Effector memory CD8-positive, alpha-beta T cell (primary cell): ENCODE data around the gene SH2D2A.
A peak's percentile ranks its signal among the peaks of the same experiment; 100 is the strongest.

Experiments
- ATAC-seq: fragments of 150-1000 bp; cut with Tn5 transposase; replicated peaks from 2 replicates; pipeline ENCODE4 v1.10.0; 2021; ENCODE audit warnings: mild to moderate bottlenecking, moderate library complexity
- DNase-seq, 3 experiments: peaks; one replicate each; pipeline ENCODE4 v3.0.0; 2021
- H3K27ac Mint-ChIP-seq, 2 donors: one replicate each; pipeline ENCODE4 v1.8.0; 2022; ENCODE audit warnings: mild to moderate bottlenecking in 2 of 2, mixed read lengths in 2 of 2, moderate library complexity in 2 of 2
- H3K27me3 Mint-ChIP-seq, 2 donors: one replicate each; pipeline ENCODE4 v1.8.0; 2022; ENCODE audit warnings: mixed read lengths in 2 of 2
- H3K36me3 Mint-ChIP-seq: one replicate; pipeline ENCODE4 v1.8.0; 2022; ENCODE audit warnings: mild to moderate bottlenecking, moderate library complexity, mixed read lengths; ENCODE audit not compliant: insufficient read depth
- H3K4me1 Mint-ChIP-seq, 2 donors: one replicate each; pipeline ENCODE4 v1.8.0; 2022; ENCODE audit warnings: low read depth in 2 of 2, mixed read lengths in 2 of 2
- H3K4me3 Mint-ChIP-seq, 2 donors: one replicate each; pipeline ENCODE4 v1.8.0; 2022; ENCODE audit warnings: mild to moderate bottlenecking in 2 of 2, mixed read lengths in 2 of 2, moderate library complexity in 2 of 2
- H3K9me3 Mint-ChIP-seq, 2 donors: one replicate each; pipeline ENCODE4 v1.8.0; 2022; ENCODE audit warnings: mixed read lengths in 2 of 2
- total RNA-seq, 9 experiments: gene quantifications; one replicate each; lab custom pipeline; 2026; lab: John Stamatoyannopoulos, UW

SH2D2A gene
- total RNA-seq = 57.9 to 133 (median 103) reads per million in 9 experiments

- Mint-ChIP-seq H3K9me3 (no peaks in the 10 kb centered on the region), H3K27ac (peak within 1 kb of the TSS; percentile 98 to 99), H3K36me3 (peaks cover 60% of the 10 kb centered on the region), H3K27me3 (no peaks in the 10 kb centered on the region), H3K4me3 (peak within 1 kb of the TSS; percentile 92 to 96), H3K4me1 (peaks cover 48 to 53% of the 10 kb centered on the region in 2 donors)
- DNase-seq (peak; percentile 93 to 95 (median 94)), ATAC-seq (peak; percentile 81)
Measured at GRCh38 chr1:156816561-156817328, at the start of gene SH2D2A. SH2D2A (minus strand) TSS chr1:156816848; CDS start chr1:156816708, 140 bp downstream.

- Mint-ChIP-seq H3K27ac (peak overlapping the region in 1 of 2 donors; percentile 7), H3K9me3 (no peaks in the 10 kb centered on the region), H3K4me3 (no peak overlapping the region), H3K27me3 (peaks cover 33 to 77% of the 10 kb centered on the region in 2 donors), H3K36me3 (peaks cover 3% of the 10 kb centered on the region), H3K4me1 (peaks cover 0 to 21% of the 10 kb centered on the region in 2 donors)
- no peak for DNase-seq
- no peak for ATAC-seq
Measured at GRCh38 chr1:156865865-156866248, 49.2 kb upstream of the SH2D2A start.

GRCh38 chr1:156865258-156865657, 48.6 kb upstream of the SH2D2A start:
- Mint-ChIP-seq H3K4me3 (no peak overlapping the region), H3K27ac (no peak overlapping the region), H3K36me3 (peaks cover 3% of the 10 kb centered on the region), H3K27me3 (peaks cover 36 to 75% of the 10 kb centered on the region in 2 donors), H3K9me3 (no peaks in the 10 kb centered on the region), H3K4me1 (peaks cover 3 to 23% of the 10 kb centered on the region in 2 donors)
- DNase-seq (no peak), ATAC-seq (no peak)

- H3K4me1 Mint-ChIP-seq = peaks cover 8 to 27% of the 10 kb centered on the region in 2 donors
- no peak overlapping the region for H3K4me3 Mint-ChIP-seq
Measured at GRCh38 chr1:156864796-156865195, 48.1 kb upstream of the SH2D2A start.

GRCh38 chr1:156863631-156864030, 47.0 kb upstream of the SH2D2A start:
- ATAC-seq = no peak
- peaks cover 42 to 69% of the 10 kb centered on the region in 2 donors for H3K27me3 Mint-ChIP-seq
- H3K9me3 Mint-ChIP-seq = no peaks in the 10 kb centered on the region
- H3K4me1 Mint-ChIP-seq = peaks cover 11 to 27% of the 10 kb centered on the region in 2 donors
- H3K4me3 Mint-ChIP-seq = no peak overlapping the region
- DNase-seq = no peak
- H3K36me3 Mint-ChIP-seq = peaks cover 3% of the 10 kb centered on the region
- H3K27ac Mint-ChIP-seq = no peak overlapping the region

More at GRCh38 chr1:156864796-156865195, 48.1 kb upstream of the SH2D2A start:
- Mint-ChIP-seq H3K9me3 (no peaks in the 10 kb centered on the region), H3K27ac (no peak overlapping the region), H3K27me3 (peaks cover 40 to 70% of the 10 kb centered on the region in 2 donors), H3K36me3 (peaks cover 3% of the 10 kb centered on the region)
- ATAC-seq (no peak), DNase-seq (no peak)

GRCh38 chr1:156862997-156863599, 46.5 kb upstream of the SH2D2A start:
- peaks cover 11 to 27% of the 10 kb centered on the region in 2 donors for H3K4me1 Mint-ChIP-seq
- H3K9me3 Mint-ChIP-seq = no peaks in the 10 kb centered on the region
- peaks cover 48 to 70% of the 10 kb centered on the region in 2 donors for H3K27me3 Mint-ChIP-seq
- no peak for ATAC-seq
- no peak overlapping the region for H3K4me3 Mint-ChIP-seq
- peaks cover 3% of the 10 kb centered on the region for H3K36me3 Mint-ChIP-seq
- DNase-seq = no peak
- no peak overlapping the region for H3K27ac Mint-ChIP-seq

GRCh38 chr1:156862584-156862983, 45.9 kb upstream of the SH2D2A start:
- Mint-ChIP-seq H3K27me3 (peaks cover 52 to 69% of the 10 kb centered on the region in 2 donors), H3K4me3 (no peak overlapping the region), H3K9me3 (no peaks in the 10 kb centered on the region), H3K27ac (no peak overlapping the region), H3K4me1 (peaks cover 11 to 25% of the 10 kb centered on the region in 2 donors), H3K36me3 (peaks cover 2% of the 10 kb centered on the region)
- DNase-seq = no peak
- no peak for ATAC-seq

- Mint-ChIP-seq H3K27me3 (peaks cover 52 to 60% of the 10 kb centered on the region in 2 donors), H3K27ac (no peak within 1 kb of the TSS), H3K4me1 (peaks cover 11 to 16% of the 10 kb centered on the region in 2 donors), H3K36me3 (no peaks in the 10 kb centered on the region), H3K9me3 (no peaks in the 10 kb centered on the region), H3K4me3 (peak within 1 kb of the TSS; percentile 73 to 93)
- ATAC-seq (peak; percentile 83), DNase-seq (peak; percentile 39 to 48 (median 41))
Measured at GRCh38 chr1:156860628-156861423, 44.2 kb upstream of the SH2D2A start, which contains the start of gene NTRK1. NTRK1 (plus strand) TSS chr1:156860865; CDS start chr1:156860935, 70 bp downstream.

GRCh38 chr1:156860113-156860627, 43.5 kb upstream of the SH2D2A start:
- Mint-ChIP-seq H3K36me3 (no peaks in the 10 kb centered on the region), H3K27ac (no peak overlapping the region), H3K4me3 (peak overlapping the region; percentile 73 to 93), H3K4me1 (peaks cover 10 to 11% of the 10 kb centered on the region in 2 donors), H3K27me3 (peaks cover 52 to 53% of the 10 kb centered on the region in 2 donors), H3K9me3 (no peaks in the 10 kb centered on the region)
- DNase-seq (peak; percentile 50 to 61 (median 55)), ATAC-seq (peak; percentile 71)

GRCh38 chr1:156859523-156860112, 43.0 kb upstream of the SH2D2A start:
- peak in 2 of 3 experiments; percentile 10 for DNase-seq

GRCh38 chr1:156858959-156859522, 42.4 kb upstream of the SH2D2A start, which contains the start of gene INSRR:
INSRR (minus strand) TSS chr1:156859117; CDS start chr1:156858621, 496 bp downstream.
- Mint-ChIP-seq H3K27ac (no peak within 1 kb of the TSS), H3K36me3 (no peaks in the 10 kb centered on the region), H3K4me3 (peak within 1 kb of the TSS; percentile 73 to 93), H3K4me1 (peaks cover 10 to 11% of the 10 kb centered on the region in 2 donors), H3K9me3 (no peaks in the 10 kb centered on the region), H3K27me3 (peaks cover 42 to 48% of the 10 kb centered on the region in 2 donors)
- no peak for ATAC-seq
- no peak for DNase-seq

More at GRCh38 chr1:156859523-156860112, 43.0 kb upstream of the SH2D2A start:
- peak; percentile 34 for ATAC-seq
- H3K4me3 Mint-ChIP-seq = peak overlapping the region; percentile 73 to 93
- no peaks in the 10 kb centered on the region for H3K36me3 Mint-ChIP-seq
- no peaks in the 10 kb centered on the region for H3K9me3 Mint-ChIP-seq
- peaks cover 10 to 11% of the 10 kb centered on the region in 2 donors for H3K4me1 Mint-ChIP-seq
- H3K27ac Mint-ChIP-seq = no peak overlapping the region
- H3K27me3 Mint-ChIP-seq = peaks cover 48 to 52% of the 10 kb centered on the region in 2 donors

- Mint-ChIP-seq H3K4me1 (peaks cover 11 to 12% of the 10 kb centered on the region in 2 donors), H3K4me3 (peak overlapping the region in 1 of 2 donors; percentile 30), H3K27ac (no peak overlapping the region), H3K9me3 (no peaks in the 10 kb centered on the region), H3K27me3 (peaks cover 37 to 43% of the 10 kb centered on the region in 2 donors), H3K36me3 (no peaks in the 10 kb centered on the region)
- DNase-seq (no peak), ATAC-seq (no peak)
Measured at GRCh38 chr1:156858555-156858956, 41.9 kb upstream of the SH2D2A start.
